Activated CD4-positive, alpha-beta T cell treated with anti-CD3 and anti-CD28 coated beads for 36 hours (primary cell): ENCODE measurements around the gene OCEL1. TPM values are rescaled to one million over a fixed set of nuclear protein-coding genes. Genes with fewer than 3 reads are reported as not detected.

Experiments
- ATAC-seq: fragments of 200-7000 bp; cut with Tn5 transposase; one replicate; pipeline ENCODE4 v1.10.0; 2021; ENCODE audit warnings: mild to moderate bottlenecking, moderate library complexity
- CTCF ChIA-PET: fragments of 350-600 bp; sonication (Branson Sonifier 250); formaldehyde crosslinking; loops from one replicate; lab custom pipeline; 2021; ENCODE audit warnings: antibody characterized with exemption; lab: Charles Lee
- POLR2A ChIA-PET: fragments of 350-600 bp; sonication (Branson Sonifier 250); formaldehyde crosslinking; loops from one replicate; lab custom pipeline; 2021; ENCODE audit warnings: antibody characterized with exemption, inconsistent platforms; lab: Charles Lee
- DNase-seq: peaks from one replicate; pipeline ENCODE4 v3.0.0-alpha.2; 2020
- H3K27ac Mint-ChIP-seq: one replicate; pipeline ENCODE4 v1.8.0; 2021; ENCODE audit warnings: mixed read lengths
- H3K27me3 Mint-ChIP-seq: one replicate; pipeline ENCODE4 v1.8.0; 2021; ENCODE audit warnings: mixed read lengths
- H3K36me3 Mint-ChIP-seq: one replicate; pipeline ENCODE4 v1.8.0; 2021; ENCODE audit warnings: low read depth, mixed read lengths
- H3K4me1 Mint-ChIP-seq: one replicate; pipeline ENCODE4 v1.8.0; 2021; ENCODE audit warnings: mixed read lengths
- H3K4me3 Mint-ChIP-seq: one replicate; pipeline ENCODE4 v1.8.0; 2021; ENCODE audit warnings: mild to moderate bottlenecking, moderate library complexity, mixed read lengths
- H3K9me3 Mint-ChIP-seq: one replicate; pipeline ENCODE4 v1.8.0; 2021; ENCODE audit warnings: low read depth, mixed read lengths
- intact Hi-C, 2 experiments: fragments of 100-400 bp; cut with DNase I in 1 of 2; cut with micrococcal nuclease in 1 of 2; formaldehyde crosslinking; loops; one replicate each; pipeline versions ENCODE4 v1.14.2 to v1.15.1; 2022 to 2024; cut with DNase I, micrococcal nuclease
- total RNA-seq, 2 experiments: library from RNA; stranded (reverse); gene quantifications; one replicate each; pipeline ENCODE4 v1.2.3, GENCODE V29; 2021

The OCEL1 gene
- total RNA-seq, 2 experiments from 2014 or later: 10.9 to 11.7 TPM

- no peak overlapping the region for H3K27ac Mint-ChIP-seq
- H3K4me3 Mint-ChIP-seq: no peak overlapping the region
- no peaks in the 10 kb centered on the region for H3K4me1 Mint-ChIP-seq
- ChIA-PET CTCF (interaction anchor here (0.6 to 2.2 kb wide), 3 partner anchors 10 to 157 kb away, joined by 3 to 10 read pairs (median 3); partner anchors contain the start of gene USHBP1), POLR2A (no interaction called here)
- H3K9me3 Mint-ChIP-seq: no peaks in the 10 kb centered on the region
- no peaks in the 10 kb centered on the region for H3K36me3 Mint-ChIP-seq
- DNase-seq (no peak), ATAC-seq (no peak)
- intact Hi-C loops: no loop called here
- H3K27me3 Mint-ChIP-seq: no peaks in the 10 kb centered on the region
Measured at GRCh38 chr19:17254636-17255035, 28.6 kb downstream of the OCEL1 start.

GRCh38 chr19:17255150-17255621 is 29.2 kb downstream of the OCEL1 start:
- Mint-ChIP-seq H3K27me3 (no peaks in the 10 kb centered on the region), H3K36me3 (no peaks in the 10 kb centered on the region), H3K27ac (no peak overlapping the region), H3K4me1 (no peaks in the 10 kb centered on the region), H3K4me3 (no peak overlapping the region), H3K9me3 (no peaks in the 10 kb centered on the region)
- ATAC-seq: no peak
- no peak for DNase-seq
- ChIA-PET POLR2A (interaction anchor here (0.7 kb wide), 1 partner anchor 25 kb away, joined by 3 read pairs; no protein-coding TSS in a partner anchor), CTCF (interaction anchor here (0.6 to 2.2 kb wide), 5 partner anchors 9 to 156 kb away, joined by 3 to 10 read pairs (median 3); partner anchors contain the start of genes BABAM1 and USHBP1)
- intact Hi-C loops: no loop called here

- H3K9me3 Mint-ChIP-seq: no peaks in the 10 kb centered on the region
- DNase-seq (no peak), ATAC-seq (no peak)
- no peak overlapping the region for H3K27ac Mint-ChIP-seq
- H3K27me3 Mint-ChIP-seq: no peaks in the 10 kb centered on the region
- intact Hi-C loops: no loop called here
- CTCF ChIA-PET: interaction anchor here (1.1 to 2.2 kb wide), 3 partner anchors 8 to 20 kb away, joined by 3 to 10 read pairs (median 4); partner anchors contain the start of genes BABAM1 and USHBP1
- H3K4me3 Mint-ChIP-seq: no peak overlapping the region
- peaks cover 6% of the 10 kb centered on the region for H3K4me1 Mint-ChIP-seq
- H3K36me3 Mint-ChIP-seq: no peaks in the 10 kb centered on the region
- POLR2A ChIA-PET: no interaction called here
Measured at GRCh38 chr19:17256130-17256529, 30.1 kb downstream of the OCEL1 start.

- Mint-ChIP-seq H3K4me3 (no peak overlapping the region), H3K36me3 (no peaks in the 10 kb centered on the region), H3K9me3 (no peaks in the 10 kb centered on the region), H3K27ac (no peak overlapping the region), H3K27me3 (no peaks in the 10 kb centered on the region), H3K4me1 (peaks cover 6% of the 10 kb centered on the region)
- DNase-seq: no peak
- intact Hi-C loops: no loop called here
- ChIA-PET POLR2A (no interaction called here), CTCF (interaction anchor here (0.7 to 5.5 kb wide), 7 partner anchors 10 to 480 kb away, joined by 3 to 45 read pairs (median 4); partner anchors contain the start of gene ANKLE1)
- no peak for ATAC-seq
Measured at GRCh38 chr19:17259118-17259780, 33.2 kb downstream of the OCEL1 start.

- intact Hi-C loops: loop anchor here (1.0 to 10.0 kb wide), 3 partner anchors 22 to 785 kb away; partner anchors contain the start of gene EPS15L1 (in 1 of the 2)
- ChIA-PET CTCF (interaction anchor here (0.7 to 5.5 kb wide), 15 partner anchors 8 to 163 kb away, joined by 3 to 45 read pairs (median 4); partner anchors contain the start of gene ANKLE1), POLR2A (no interaction called here)
- Mint-ChIP-seq H3K27me3 (no peaks in the 10 kb centered on the region), H3K36me3 (no peaks in the 10 kb centered on the region), H3K27ac (no peak overlapping the region), H3K9me3 (no peaks in the 10 kb centered on the region), H3K4me3 (no peak overlapping the region), H3K4me1 (peaks cover 6% of the 10 kb centered on the region)
- DNase-seq: no peak
- no peak for ATAC-seq
Measured at GRCh38 chr19:17259934-17260333, 33.9 kb downstream of the OCEL1 start.

- intact Hi-C loops: loop anchor here (1.0 to 10.0 kb wide), 5 partner anchors 21 to 786 kb away; partner anchors contain the start of gene EPS15L1 (in 1 of the 2)
Measured at GRCh38 chr19:17260842-17261325, 34.9 kb downstream of the OCEL1 start.

GRCh38 chr19:17262557-17262956 is 36.5 kb downstream of the OCEL1 start:
- Mint-ChIP-seq H3K27ac (no peak overlapping the region), H3K27me3 (no peaks in the 10 kb centered on the region), H3K9me3 (no peaks in the 10 kb centered on the region), H3K36me3 (no peaks in the 10 kb centered on the region), H3K4me3 (no peak overlapping the region), H3K4me1 (peaks cover 13% of the 10 kb centered on the region)
- intact Hi-C loops: loop anchor here in 1 of 2 experiments (10.0 kb wide), 2 partner anchors 368 to 788 kb away; partner anchors contain the start of gene EPS15L1
- DNase-seq: no peak
- POLR2A ChIA-PET: no interaction called here
- CTCF ChIA-PET: interaction anchor here (0.6 to 5.5 kb wide), 2 partner anchors 14 to 19 kb away, joined by 3 to 45 read pairs; partner anchors contain the start of gene ANKLE1
- no peak for ATAC-seq

More at GRCh38 chr19:17260842-17261325, 34.9 kb downstream of the OCEL1 start:
- CTCF ChIA-PET: interaction anchor here (0.6 to 5.5 kb wide), 17 partner anchors 9 to 548 kb away, joined by 3 to 45 read pairs (median 4); partner anchors contain the start of gene ANKLE1
- Mint-ChIP-seq H3K9me3 (no peaks in the 10 kb centered on the region), H3K4me3 (no peak overlapping the region), H3K27ac (peak overlapping the region; percentile 56), H3K4me1 (peaks cover 6% of the 10 kb centered on the region), H3K27me3 (no peaks in the 10 kb centered on the region), H3K36me3 (no peaks in the 10 kb centered on the region)
- peak; percentile 96 for DNase-seq
- POLR2A ChIA-PET: no interaction called here
- peak; percentile 100 for ATAC-seq

GRCh38 chr19:17263712-17264640 is 38.0 kb downstream of the OCEL1 start:
- DNase-seq: no peak
- Mint-ChIP-seq H3K27ac (no peak overlapping the region), H3K36me3 (no peaks in the 10 kb centered on the region), H3K4me1 (peaks cover 16% of the 10 kb centered on the region), H3K4me3 (no peak overlapping the region), H3K27me3 (no peaks in the 10 kb centered on the region), H3K9me3 (no peaks in the 10 kb centered on the region)
- no peak for ATAC-seq
- ChIA-PET POLR2A (no interaction called here), CTCF (interaction anchor here (0.6 to 2.3 kb wide), 3 partner anchors 9 to 28 kb away, joined by 3 to 10 read pairs (median 3); no protein-coding TSS in a partner anchor)
- intact Hi-C loops: loop anchor here in 1 of 2 experiments (10.0 kb wide), 2 partner anchors 369 to 789 kb away; partner anchors contain the start of gene EPS15L1

GRCh38 chr19:17264641-17264979 is 38.6 kb downstream of the OCEL1 start, which contains the start of gene USHBP1:
USHBP1 (minus strand) TSS chr19:17264745; CDS start chr19:17264299, 446 bp downstream.
- Mint-ChIP-seq H3K27me3 (no peaks in the 10 kb centered on the region), H3K4me1 (peaks cover 17% of the 10 kb centered on the region), H3K9me3 (no peaks in the 10 kb centered on the region), H3K36me3 (no peaks in the 10 kb centered on the region), H3K27ac (no peak within 1 kb of the TSS), H3K4me3 (no peak within 1 kb of the TSS)
- intact Hi-C loops: loop anchor here in 1 of 2 experiments (10.0 kb wide), 2 partner anchors 370 to 790 kb away; partner anchors contain the start of gene EPS15L1
- ChIA-PET POLR2A (no interaction called here), CTCF (interaction anchor here (0.6 to 2.3 kb wide), 2 partner anchors 9 to 29 kb away, joined by 3 to 10 read pairs; no protein-coding TSS in a partner anchor)
- no peak for DNase-seq
- no peak for ATAC-seq

- no peaks in the 10 kb centered on the region for H3K9me3 Mint-ChIP-seq
- H3K4me3 Mint-ChIP-seq: no peak overlapping the region
- ATAC-seq (no peak), DNase-seq (no peak)
- H3K4me1 Mint-ChIP-seq: peaks cover 12% of the 10 kb centered on the region
- ChIA-PET CTCF (interaction anchor here (1.1 to 2.3 kb wide), 5 partner anchors 16 to 120 kb away, joined by 3 to 18 read pairs (median 7); partner anchors contain the start of genes ANKLE1, DDA1 and USE1), POLR2A (interaction anchor here (1.5 to 1.8 kb wide), 2 partner anchors 15 to 23 kb away, joined by 5 to 6 read pairs; partner anchors contain the start of gene ANKLE1)
- peaks cover 3% of the 10 kb centered on the region for H3K36me3 Mint-ChIP-seq
- H3K27me3 Mint-ChIP-seq: no peaks in the 10 kb centered on the region
- intact Hi-C loops: loop anchor here in 1 of 2 experiments (5.0 to 10.0 kb wide), 3 partner anchors 371 to 1429 kb away; partner anchors contain the start of gene EPS15L1
- no peak overlapping the region for H3K27ac Mint-ChIP-seq
Measured at GRCh38 chr19:17266026-17266425, 40.0 kb downstream of the OCEL1 start.
